Choroid plexus epithelial cell (primary cell): ENCODE results near the gene PERP.
A peak's percentile ranks its signal among the peaks of the same experiment; 100 is the strongest.

Experiments
- DNase-seq: peaks from one replicate; pipeline ENCODE4 v3.0.0-alpha.2; 2010; ENCODE audit warnings: low read depth
- H3K4me3 ChIP-seq: 2 replicates; pipeline ENCODE4 v1.5.1; 2011; ENCODE audit warnings: low read depth, mild to moderate bottlenecking, control low read depth, low read length, moderate library complexity
- TF ChIP-seq, protein P1 (sequence below): conservative IDR thresholded peaks from 2 replicates; pipeline ENCODE4 v1.5.1; 2011; ENCODE audit warnings: low read depth, mild to moderate bottlenecking, control low read depth, inconsistent platforms, low read length, moderate library complexity

Gene PERP

GRCh38 chr6:138052783-138053182, 54.4 kb downstream of the PERP start:
- peak; percentile 2 for DNase-seq
- TF ChIP-seq, protein P1, sequence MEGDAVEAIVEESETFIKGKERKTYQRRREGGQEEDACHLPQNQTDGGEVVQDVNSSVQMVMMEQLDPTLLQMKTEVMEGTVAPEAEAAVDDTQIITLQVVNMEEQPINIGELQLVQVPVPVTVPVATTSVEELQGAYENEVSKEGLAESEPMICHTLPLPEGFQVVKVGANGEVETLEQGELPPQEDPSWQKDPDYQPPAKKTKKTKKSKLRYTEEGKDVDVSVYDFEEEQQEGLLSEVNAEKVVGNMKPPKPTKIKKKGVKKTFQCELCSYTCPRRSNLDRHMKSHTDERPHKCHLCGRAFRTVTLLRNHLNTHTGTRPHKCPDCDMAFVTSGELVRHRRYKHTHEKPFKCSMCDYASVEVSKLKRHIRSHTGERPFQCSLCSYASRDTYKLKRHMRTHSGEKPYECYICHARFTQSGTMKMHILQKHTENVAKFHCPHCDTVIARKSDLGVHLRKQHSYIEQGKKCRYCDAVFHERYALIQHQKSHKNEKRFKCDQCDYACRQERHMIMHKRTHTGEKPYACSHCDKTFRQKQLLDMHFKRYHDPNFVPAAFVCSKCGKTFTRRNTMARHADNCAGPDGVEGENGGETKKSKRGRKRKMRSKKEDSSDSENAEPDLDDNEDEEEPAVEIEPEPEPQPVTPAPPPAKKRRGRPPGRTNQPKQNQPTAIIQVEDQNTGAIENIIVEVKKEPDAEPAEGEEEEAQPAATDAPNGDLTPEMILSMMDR = no peak
- no peak overlapping the region for H3K4me3 ChIP-seq

- TF ChIP-seq, protein P1 = no peak
- no peak overlapping the region for H3K4me3 ChIP-seq
- no peak for DNase-seq
These were observed 62.2 kb downstream of the PERP start for GRCh38 chr6:138044972-138045371.

DNA sequence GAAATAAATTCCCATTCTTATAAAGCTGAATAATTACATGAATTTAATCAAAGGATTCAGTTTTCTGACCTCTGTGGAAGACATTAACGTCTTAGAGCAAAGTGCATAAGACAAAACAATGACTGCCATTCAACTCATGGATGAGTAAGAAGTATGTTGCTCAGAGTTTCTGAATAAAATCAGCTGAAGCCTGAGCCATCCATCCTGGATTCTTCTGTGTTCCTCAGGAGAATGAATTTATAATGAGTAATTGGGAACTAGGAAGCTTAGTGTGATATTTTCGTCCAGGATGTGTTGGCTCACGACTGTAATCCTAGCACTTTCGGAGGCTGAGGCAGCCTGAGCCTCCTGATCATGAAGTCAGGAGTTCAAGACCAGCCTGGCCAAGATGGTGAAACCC, 62.8 kb downstream of the PERP start:
- H3K4me3 ChIP-seq = no peak overlapping the region
- TF ChIP-seq, protein P1 = no peak
- DNase-seq = no peak
